Urinary bladder (tissue), 4 donors: ENCODE results near the gene MAGI1. TPM values are rescaled to one million over a fixed set of nuclear protein-coding genes. Genes with fewer than 3 reads are reported as not detected.
"Not testable (repeated sequence)": the region's sequence is repeated elsewhere in the genome, so short reads cannot be mapped to it uniquely, and the experiment has no call there.

ENCODE experiments used
- DNase-seq: peaks from one replicate; pipeline ENCODE4 v3.0.0-alpha.2; 2015; ENCODE audit errors: extremely low spot score
- H3K27ac ChIP-seq: one replicate; pipeline ENCODE4 v1.5.1; 2013; ENCODE audit warnings: low read depth, mild to moderate bottlenecking, moderate library complexity
- H3K36me3 ChIP-seq: one replicate; pipeline ENCODE4 v1.6.1; 2013; ENCODE audit warnings: mild to moderate bottlenecking, moderate library complexity; ENCODE audit not compliant: insufficient read depth
- H3K4me1 ChIP-seq: one replicate; pipeline ENCODE4 v1.6.1; 2013; ENCODE audit warnings: mild to moderate bottlenecking, moderate library complexity; ENCODE audit not compliant: insufficient read depth
- H3K4me3 ChIP-seq: one replicate; pipeline ENCODE4 v1.5.1; 2013; ENCODE audit warnings: low read depth, low read length
- WGBS: extraction: QIAGEN DNeasy Blood & Tissue Kit; methylation state at CpG from one replicate; pipeline ENCODE4 v1.1.7; 2013; 5-methylcytosine and 5-hydroxymethylcytosine counted together
- polyA plus RNA-seq: library from polyadenylated mRNA; stranded (reverse); fragments of 200-250 nt; gene quantifications from one replicate; pipeline ENCODE4 v1.2.3, GENCODE V29; 2013
- total RNA-seq: library from RNA; depleted of rRNA; stranded (reverse); fragments of >200 nt; gene quantifications from one replicate; pipeline ENCODE4 v1.2.3, GENCODE V29; 2014
- donor health status: healthy with polysubstance abuse.
- donor health status: healthy.

MAGI1 gene
- total and polyA plus RNA-seq, 2 donors, result 9.7 to 46.7 TPM

- DNase-seq, result no peak
- no peak overlapping the region for H3K27ac ChIP-seq
- WGBS, result 73% methylated on average over 5 of the region's 5 CpGs
- no peaks in the 10 kb centered on the region for H3K36me3 ChIP-seq
- no peaks in the 10 kb centered on the region for H3K4me1 ChIP-seq
- no peak overlapping the region for H3K4me3 ChIP-seq
Observed at GRCh38 chr3:65861718-65862117, 177.0 kb downstream of the MAGI1 start.

DNA sequence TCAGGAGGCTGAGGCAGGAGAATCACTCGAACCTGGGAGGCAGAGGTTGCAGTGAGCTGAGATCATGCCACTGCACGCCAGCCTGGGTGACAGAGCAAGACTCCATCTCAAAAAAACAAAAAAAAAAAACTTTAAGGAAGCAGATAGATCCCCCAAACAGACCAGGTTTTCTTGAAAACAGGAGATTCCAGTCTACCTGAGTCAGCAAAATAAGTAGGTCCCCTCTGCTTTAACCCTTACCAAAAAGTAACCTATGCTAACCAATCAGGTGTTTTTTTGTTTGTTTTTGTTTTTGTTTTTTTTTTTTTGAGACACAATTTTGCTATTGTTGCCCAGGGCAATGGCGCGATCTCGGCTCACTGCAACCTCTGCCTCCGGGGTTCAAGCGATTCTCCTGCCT, 179.1 kb downstream of the MAGI1 start:
- 97% methylated on average over 7 of the region's 7 CpGs for WGBS
- not testable (repeated sequence) for H3K4me3 ChIP-seq, DNase-seq

DNA sequence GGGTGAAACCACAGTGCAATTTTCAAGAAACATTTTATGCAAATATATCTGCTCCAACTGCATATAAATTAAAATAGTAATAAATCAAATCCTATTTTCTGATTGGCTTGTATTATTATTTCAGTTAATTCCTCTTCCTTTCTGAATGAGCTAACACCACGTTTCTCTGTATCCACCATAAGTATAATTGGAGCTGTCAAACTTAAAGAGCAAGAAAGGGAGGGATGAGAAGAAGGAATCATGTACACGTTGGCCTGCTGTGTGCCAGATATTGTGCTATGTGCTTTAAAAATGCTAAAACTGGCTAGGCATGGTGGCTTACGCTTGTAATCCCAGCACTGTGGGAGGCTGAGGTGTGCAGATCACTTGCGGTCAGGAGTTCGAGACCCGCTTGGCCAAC, 180.0 kb downstream of the MAGI1 start:
- WGBS, result 93% methylated on average over 6 of the region's 6 CpGs
- H3K4me1 ChIP-seq, result no peaks in the 10 kb centered on the region
- no peak overlapping the region for H3K27ac ChIP-seq
- no peak overlapping the region for H3K4me3 ChIP-seq
- no peak for DNase-seq
- H3K36me3 ChIP-seq, result no peaks in the 10 kb centered on the region

More for the DNA sequence above, 179.1 kb downstream of the MAGI1 start:
- not testable (repeated sequence) for H3K36me3 ChIP-seq, H3K27ac ChIP-seq, H3K4me1 ChIP-seq

DNA sequence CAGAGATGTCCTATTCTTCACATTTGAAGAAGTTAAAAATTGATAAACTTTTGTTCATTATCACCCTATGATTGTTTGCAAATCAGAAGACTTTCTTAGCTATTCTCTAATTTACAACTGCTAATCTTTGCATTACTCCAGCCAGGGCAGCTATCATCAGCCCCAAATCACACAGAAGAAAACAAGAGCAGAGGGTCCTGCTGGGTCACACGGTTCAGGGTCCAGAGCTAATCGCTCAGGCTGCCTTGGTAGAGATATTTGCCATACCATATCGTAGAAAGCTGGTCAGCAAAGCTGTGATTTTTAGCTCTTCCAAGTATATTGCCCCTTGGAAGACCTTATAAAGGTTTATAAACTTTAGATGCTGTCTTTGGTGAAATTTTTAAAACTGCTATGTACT, 181.4 kb downstream of the MAGI1 start:
- 53% methylated on average over 3 of the region's 3 CpGs for whole genome bisulfite sequencing
- no peaks in the 10 kb centered on the region for H3K4me1 ChIP-seq
- no peaks in the 10 kb centered on the region for H3K36me3 ChIP-seq
- H3K27ac ChIP-seq, result no peak overlapping the region
- DNase-seq, result no peak
- no peak overlapping the region for H3K4me3 ChIP-seq

GRCh38 chr3:65856907-65857306, 181.8 kb downstream of the MAGI1 start:
- no peak for DNase-seq
- Histone ChIP-seq H3K4me1 (no peaks in the 10 kb centered on the region), H3K36me3 (no peaks in the 10 kb centered on the region), H3K4me3 (no peak overlapping the region), H3K27ac (no peak overlapping the region)
- WGBS, result 57% methylated on average over 2 of the region's 2 CpGs

- Histone ChIP-seq H3K27ac (no peak overlapping the region), H3K4me1 (no peaks in the 10 kb centered on the region), H3K36me3 (no peaks in the 10 kb centered on the region), H3K4me3 (no peak overlapping the region)
- no peak for DNase-seq
- WGBS, result 84% methylated on average over 4 of the region's 4 CpGs
Observed at GRCh38 chr3:65855370-65856100, 183.2 kb downstream of the MAGI1 start.

DNA sequence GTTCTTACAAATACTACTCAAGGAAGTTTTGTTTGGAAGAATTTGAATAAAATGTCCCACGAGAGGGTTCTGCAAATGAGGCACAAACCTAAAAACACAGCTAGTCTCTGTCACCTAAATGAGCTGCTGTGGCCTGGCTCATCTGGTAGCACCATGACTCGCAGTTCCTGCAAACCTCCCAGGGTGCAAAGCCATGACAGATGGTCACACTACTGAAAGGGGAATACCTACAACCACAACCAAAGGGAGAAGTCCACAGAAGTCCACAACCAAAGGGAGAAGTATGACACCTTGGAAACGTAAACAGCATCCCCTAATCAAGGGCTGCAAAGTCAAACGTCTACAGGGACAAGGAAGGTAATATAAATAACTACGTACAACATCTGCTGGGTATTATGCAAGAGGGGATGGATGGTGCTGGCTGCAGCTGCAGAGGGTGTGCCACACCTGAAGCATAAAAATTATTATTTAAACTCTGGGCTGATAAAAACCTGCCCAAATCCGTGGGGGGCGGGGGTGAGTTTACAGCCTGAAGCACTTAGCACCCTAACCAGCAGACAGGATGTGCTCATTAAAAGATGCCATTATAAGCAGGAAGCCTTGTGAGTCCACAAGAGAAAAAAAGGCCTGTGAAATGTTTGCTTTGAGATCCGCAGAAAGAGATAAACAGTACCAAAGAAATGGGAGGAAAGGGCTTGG, 184.0 kb downstream of the MAGI1 start:
- 42% methylated on average over 8 of the region's 8 CpGs for WGBS
- Histone ChIP-seq H3K4me3 (no peak overlapping the region), H3K36me3 (no peaks in the 10 kb centered on the region), H3K4me1 (no peaks in the 10 kb centered on the region), H3K27ac (no peak overlapping the region)
- DNase-seq, result no peak

DNA sequence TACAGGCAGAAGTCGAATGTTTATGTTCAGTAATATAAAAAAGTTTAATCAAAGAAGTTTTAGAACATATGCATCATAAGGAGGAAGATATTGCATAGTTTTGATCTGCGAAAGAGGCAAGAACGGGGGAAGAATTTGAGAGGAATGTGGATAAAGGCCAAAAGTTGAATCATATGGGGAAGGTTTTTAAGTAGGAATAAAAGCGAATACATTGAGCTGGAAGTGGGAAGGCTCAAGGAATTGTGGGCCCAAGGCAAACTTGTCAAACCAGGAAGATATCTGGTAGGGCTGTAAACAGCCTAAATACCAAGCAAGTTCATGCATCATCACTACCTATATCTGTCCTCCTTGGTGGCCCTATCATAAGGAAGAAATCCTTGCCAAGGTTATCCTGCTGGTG, 186.9 kb downstream of the MAGI1 start:
- WGBS, result 58% methylated on average over 4 of the region's 4 CpGs
- Histone ChIP-seq H3K27ac (no peak overlapping the region), H3K4me3 (no peak overlapping the region), H3K4me1 (no peaks in the 10 kb centered on the region), H3K36me3 (no peaks in the 10 kb centered on the region)
- no peak for DNase-seq

GRCh38 chr3:65850261-65850660, 188.5 kb downstream of the MAGI1 start:
- Histone ChIP-seq H3K36me3 (no peaks in the 10 kb centered on the region), H3K27ac (no peak overlapping the region), H3K4me3 (no peak overlapping the region), H3K4me1 (no peaks in the 10 kb centered on the region)
- 71% methylated on average over 3 of the region's 3 CpGs for WGBS
- no peak for DNase-seq

GRCh38 chr3:65848024-65848423, 190.7 kb downstream of the MAGI1 start:
- H3K4me3 ChIP-seq, result no peak overlapping the region
- WGBS, result 82% methylated on average over 7 of the region's 7 CpGs
- no peak overlapping the region for H3K27ac ChIP-seq
- H3K4me1 ChIP-seq, result no peaks in the 10 kb centered on the region
- no peaks in the 10 kb centered on the region for H3K36me3 ChIP-seq
- DNase-seq, result no peak

- Histone ChIP-seq H3K4me3 (no peak overlapping the region), H3K27ac (no peak overlapping the region), H3K36me3 (no peaks in the 10 kb centered on the region), H3K4me1 (no peaks in the 10 kb centered on the region)
- DNase-seq, result no peak
- WGBS, result 52% methylated on average over 1 of the region's 1 CpG
Observed at GRCh38 chr3:65846936-65847335, 191.8 kb downstream of the MAGI1 start.

- H3K27ac ChIP-seq, result no peak overlapping the region
- no peaks in the 10 kb centered on the region for H3K4me1 ChIP-seq
- 84% methylated on average over 2 of the region's 2 CpGs for WGBS
- no peaks in the 10 kb centered on the region for H3K36me3 ChIP-seq
- H3K4me3 ChIP-seq, result no peak overlapping the region
- DNase-seq, result no peak
Observed at GRCh38 chr3:65844370-65844769, 194.3 kb downstream of the MAGI1 start.

GRCh38 chr3:65843732-65844131, 195.0 kb downstream of the MAGI1 start:
- H3K4me1 ChIP-seq, result no peaks in the 10 kb centered on the region
- H3K36me3 ChIP-seq, result no peaks in the 10 kb centered on the region
- DNase-seq, result no peak
- no peak overlapping the region for H3K27ac ChIP-seq
- 89% methylated on average over 1 of the region's 1 CpG for WGBS
- no peak overlapping the region for H3K4me3 ChIP-seq

DNA sequence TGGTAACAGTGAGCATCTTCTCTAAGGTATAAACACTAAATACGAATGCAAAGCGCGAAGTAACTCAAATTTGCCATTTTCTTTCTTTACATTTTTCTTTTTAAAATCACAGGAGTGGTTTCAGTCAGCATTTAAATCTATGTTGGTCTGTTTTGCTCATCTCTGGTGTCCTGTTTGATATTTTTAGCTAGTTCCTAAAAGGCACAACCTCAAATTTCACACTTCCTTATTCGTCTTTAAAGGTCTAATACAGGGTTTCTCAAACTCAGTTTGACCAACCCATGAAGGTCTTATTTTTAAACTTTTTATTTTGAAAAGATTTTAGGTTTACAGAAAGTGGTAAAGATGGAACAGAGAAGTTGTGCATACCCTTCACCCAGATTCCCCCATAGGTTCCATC, 201.1 kb downstream of the MAGI1 start:
- no peaks in the 10 kb centered on the region for H3K4me1 ChIP-seq
- H3K4me3 ChIP-seq, result no peak overlapping the region
- no peak overlapping the region for H3K27ac ChIP-seq
- DNase-seq, result no peak
- 86% methylated on average over 4 of the region's 4 CpGs for WGBS
- no peaks in the 10 kb centered on the region for H3K36me3 ChIP-seq
